Epithelial cell of proximal tubule (primary cell): ENCODE results near the gene KRT82. TPM values are rescaled to one million over a fixed set of nuclear protein-coding genes. Genes with fewer than 3 reads are reported as not detected.
A peak's percentile ranks its signal among the peaks of the same experiment; 100 is the strongest.

Experiments used
- DNase-seq: peaks from one replicate; pipeline ENCODE4 v3.0.0-alpha.2; 2011; ENCODE audit warnings: low read depth
- H3K4me3 ChIP-seq: 2 replicates; pipeline ENCODE4 v1.5.1; 2011; ENCODE audit warnings: low read depth, mild to moderate bottlenecking, low read length
- total RNA-seq: library from RNA; depleted of rRNA; stranded (reverse); fragments of >200 nt; gene quantifications from 2 replicates; pipeline ENCODE4 v1.2.3, GENCODE V29; 2015
- TF ChIP-seq, protein P1 (sequence below): conservative IDR thresholded peaks from 2 replicates; pipeline ENCODE4 v1.5.1; 2012; ENCODE audit warnings: low read depth, mild to moderate bottlenecking, low read length

KRT82 gene
- total RNA-seq, 1 donor from 2014 or later = not detected

- DNase-seq = no peak
- H3K4me3 ChIP-seq = no peak overlapping the region
- TF ChIP-seq, protein P1, sequence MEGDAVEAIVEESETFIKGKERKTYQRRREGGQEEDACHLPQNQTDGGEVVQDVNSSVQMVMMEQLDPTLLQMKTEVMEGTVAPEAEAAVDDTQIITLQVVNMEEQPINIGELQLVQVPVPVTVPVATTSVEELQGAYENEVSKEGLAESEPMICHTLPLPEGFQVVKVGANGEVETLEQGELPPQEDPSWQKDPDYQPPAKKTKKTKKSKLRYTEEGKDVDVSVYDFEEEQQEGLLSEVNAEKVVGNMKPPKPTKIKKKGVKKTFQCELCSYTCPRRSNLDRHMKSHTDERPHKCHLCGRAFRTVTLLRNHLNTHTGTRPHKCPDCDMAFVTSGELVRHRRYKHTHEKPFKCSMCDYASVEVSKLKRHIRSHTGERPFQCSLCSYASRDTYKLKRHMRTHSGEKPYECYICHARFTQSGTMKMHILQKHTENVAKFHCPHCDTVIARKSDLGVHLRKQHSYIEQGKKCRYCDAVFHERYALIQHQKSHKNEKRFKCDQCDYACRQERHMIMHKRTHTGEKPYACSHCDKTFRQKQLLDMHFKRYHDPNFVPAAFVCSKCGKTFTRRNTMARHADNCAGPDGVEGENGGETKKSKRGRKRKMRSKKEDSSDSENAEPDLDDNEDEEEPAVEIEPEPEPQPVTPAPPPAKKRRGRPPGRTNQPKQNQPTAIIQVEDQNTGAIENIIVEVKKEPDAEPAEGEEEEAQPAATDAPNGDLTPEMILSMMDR = no peak
Observed at GRCh38 chr12:52377266-52377665, 28.9 kb downstream of the KRT82 start.

GRCh38 chr12:52372216-52373154, 33.6 kb downstream of the KRT82 start:
- H3K4me3 ChIP-seq = no peak overlapping the region
- TF ChIP-seq, protein P1 = peak; percentile 79
- DNase-seq = peak; percentile 54

- TF ChIP-seq, protein P1 = no peak
- DNase-seq = no peak
- H3K4me3 ChIP-seq = no peak overlapping the region
Observed at GRCh38 chr12:52371716-52372115, 34.4 kb downstream of the KRT82 start.

DNA sequence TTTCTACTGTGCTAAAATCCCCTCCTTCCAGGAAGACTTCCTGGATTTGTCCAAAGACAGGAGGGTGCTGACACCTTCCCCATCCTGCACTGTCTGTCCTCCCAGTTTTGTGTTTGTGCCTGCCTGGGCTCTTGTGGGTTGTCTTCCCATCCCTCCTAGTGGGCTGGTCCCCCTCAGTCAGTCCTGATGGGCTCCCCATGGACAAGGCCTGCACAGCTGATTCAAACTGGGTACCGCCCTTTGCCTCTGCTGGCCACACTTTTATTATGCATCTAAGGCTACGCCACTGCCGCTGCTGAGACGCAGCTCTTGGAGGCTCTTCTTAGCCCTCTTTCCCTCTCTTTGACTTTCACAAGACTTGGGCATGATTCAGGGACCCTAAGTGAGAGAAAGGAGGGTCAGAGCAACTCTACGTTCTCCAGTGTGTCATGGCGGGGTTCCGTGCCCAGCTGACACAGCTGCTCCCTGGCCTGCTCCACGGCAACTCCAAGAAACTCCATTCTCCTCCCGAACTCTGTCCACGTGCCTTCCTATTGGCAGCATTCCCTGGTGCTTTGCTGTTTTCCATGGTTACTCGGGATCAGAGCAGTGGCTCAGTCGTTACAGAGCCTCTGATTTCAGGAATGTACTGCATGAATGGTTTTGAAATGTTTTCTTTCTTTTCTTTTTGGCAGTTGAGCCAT, 35.1 kb downstream of the KRT82 start:
- H3K4me3 ChIP-seq = no peak overlapping the region
- TF ChIP-seq, protein P1 = no peak
- DNase-seq = peak; percentile 56

- TF ChIP-seq, protein P1 = no peak
- H3K4me3 ChIP-seq = no peak overlapping the region
- DNase-seq = no peak
Observed at GRCh38 chr12:52369809-52370208, 36.3 kb downstream of the KRT82 start.

- TF ChIP-seq, protein P1 = no peak
- H3K4me3 ChIP-seq = no peak overlapping the region
Observed at GRCh38 chr12:52369211-52369610, 36.9 kb downstream of the KRT82 start.

More at GRCh38 chr12:52369211-52369610, 36.9 kb downstream of the KRT82 start:
- no peak for DNase-seq
